ENCODE measurements around the gene BFSP1. TPM values are rescaled to one million over a fixed set of nuclear protein-coding genes. Genes with fewer than 3 reads are reported as not detected.

The BFSP1 gene
- polyA plus RNA-seq, result not detected

GRCh38 chr20:17530716-17531664, at the start of gene BFSP1:
TSS of gene BFSP1 (minus strand) at chr20:17531379. CDS start at chr20:17531329, 50 bp downstream.
- H3K4me3 Mint-ChIP-seq, result peak within 1 kb of the TSS; percentile 67 to 90 (median 84)
- peak within 1 kb of the TSS in 1 of 3 donors; percentile 47 for H3K27ac Mint-ChIP-seq
- no peaks in the 10 kb centered on the region for H3K9me3 Mint-ChIP-seq
- H3K4me1 Mint-ChIP-seq, result peaks cover 2 to 8% (median 5%) of the 10 kb centered on the region in 3 donors
- peaks cover 2% of the 10 kb centered on the region for H3K36me3 Mint-ChIP-seq
- peaks cover 25% of the 10 kb centered on the region for H3K27me3 Mint-ChIP-seq

GRCh38 chr20:17580895-17581294, 49.7 kb upstream of the BFSP1 start:
- peaks cover 0 to 2% (median 2%) of the 10 kb centered on the region in 3 donors for H3K4me1 Mint-ChIP-seq
- H3K27ac Mint-ChIP-seq, result peak overlapping the region in 1 of 3 donors; percentile 47
- H3K4me3 Mint-ChIP-seq, result no peak overlapping the region

GRCh38 chr20:17579369-17580039, 48.3 kb upstream of the BFSP1 start:
- no peaks in the 10 kb centered on the region for H3K27me3 Mint-ChIP-seq
- peaks cover 4% of the 10 kb centered on the region for H3K36me3 Mint-ChIP-seq
- no peak overlapping the region for H3K27ac Mint-ChIP-seq
- H3K4me3 Mint-ChIP-seq, result no peak overlapping the region
- peaks cover 0 to 2% (median 0%) of the 10 kb centered on the region in 3 donors for H3K4me1 Mint-ChIP-seq
- H3K9me3 Mint-ChIP-seq, result no peaks in the 10 kb centered on the region

More at GRCh38 chr20:17580895-17581294, 49.7 kb upstream of the BFSP1 start:
- no peaks in the 10 kb centered on the region for H3K27me3 Mint-ChIP-seq
- H3K9me3 Mint-ChIP-seq, result no peaks in the 10 kb centered on the region
- peaks cover 2% of the 10 kb centered on the region for H3K36me3 Mint-ChIP-seq

- H3K36me3 Mint-ChIP-seq, result peaks cover 2% of the 10 kb centered on the region
- H3K9me3 Mint-ChIP-seq, result no peaks in the 10 kb centered on the region
- peaks cover under 1 to 10% (median 5%) of the 10 kb centered on the region in 3 donors for H3K4me1 Mint-ChIP-seq
- H3K27ac Mint-ChIP-seq, result peak overlapping the region in 1 of 3 donors; percentile 2
- peaks cover 2% of the 10 kb centered on the region for H3K27me3 Mint-ChIP-seq
- no peak overlapping the region for H3K4me3 Mint-ChIP-seq
Measured at GRCh38 chr20:17576215-17576614, 45.0 kb upstream of the BFSP1 start.

- peaks cover 6 to 15% (median 6%) of the 10 kb centered on the region in 3 donors for H3K4me1 Mint-ChIP-seq
- peaks cover 2% of the 10 kb centered on the region for H3K36me3 Mint-ChIP-seq
- peaks cover 2% of the 10 kb centered on the region for H3K27me3 Mint-ChIP-seq
- H3K27ac Mint-ChIP-seq, result no peak overlapping the region
- H3K9me3 Mint-ChIP-seq, result no peaks in the 10 kb centered on the region
- H3K4me3 Mint-ChIP-seq, result peak overlapping the region in 1 of 4 donors; percentile 3
Measured at GRCh38 chr20:17573463-17573862, 42.3 kb upstream of the BFSP1 start.

GRCh38 chr20:17572034-17572638, 41.0 kb upstream of the BFSP1 start:
- no peaks in the 10 kb centered on the region for H3K9me3 Mint-ChIP-seq
- H3K36me3 Mint-ChIP-seq, result peaks cover 2% of the 10 kb centered on the region
- H3K27me3 Mint-ChIP-seq, result peaks cover 6% of the 10 kb centered on the region
- peak overlapping the region in 1 of 3 donors; percentile 64 for H3K27ac Mint-ChIP-seq
- peaks cover 6 to 16% (median 6%) of the 10 kb centered on the region in 3 donors for H3K4me1 Mint-ChIP-seq
- peak overlapping the region in 1 of 4 donors; percentile 99 for H3K4me3 Mint-ChIP-seq

- peaks cover 2% of the 10 kb centered on the region for H3K36me3 Mint-ChIP-seq
- peak overlapping the region; percentile 65 to 88 (median 87) for H3K27ac Mint-ChIP-seq
- H3K4me1 Mint-ChIP-seq, result peaks cover 6 to 16% (median 6%) of the 10 kb centered on the region in 3 donors
- H3K4me3 Mint-ChIP-seq, result peak overlapping the region; percentile 90 to 99 (median 92)
- H3K27me3 Mint-ChIP-seq, result peaks cover 6% of the 10 kb centered on the region
- peaks cover 0 to 5% (median 2%) of the 10 kb centered on the region in 3 donors for H3K9me3 Mint-ChIP-seq
Measured at GRCh38 chr20:17571153-17571527, 40.0 kb upstream of the BFSP1 start.

GRCh38 chr20:17570347-17571152, 39.4 kb upstream of the BFSP1 start:
- H3K4me1 Mint-ChIP-seq, result peaks cover 6 to 16% (median 6%) of the 10 kb centered on the region in 3 donors
- peak overlapping the region; percentile 65 to 88 (median 87) for H3K27ac Mint-ChIP-seq
- peak overlapping the region; percentile 90 to 99 (median 92) for H3K4me3 Mint-ChIP-seq
- peaks cover 6% of the 10 kb centered on the region for H3K27me3 Mint-ChIP-seq
- H3K36me3 Mint-ChIP-seq, result no peaks in the 10 kb centered on the region
- peaks cover 0 to 6% (median 4%) of the 10 kb centered on the region in 3 donors for H3K9me3 Mint-ChIP-seq

GRCh38 chr20:17569616-17570346, 38.6 kb upstream of the BFSP1 start, which contains the start of gene DSTN:
TSS of gene DSTN (plus strand) at chr20:17570075. CDS start at chr20:17570209, 134 bp downstream.
- H3K4me1 Mint-ChIP-seq, result peaks cover 6 to 16% (median 6%) of the 10 kb centered on the region in 3 donors
- peaks cover 6% of the 10 kb centered on the region for H3K27me3 Mint-ChIP-seq
- peak within 1 kb of the TSS; percentile 65 to 90 (median 87) for H3K27ac Mint-ChIP-seq
- H3K9me3 Mint-ChIP-seq, result peaks cover 0 to 6% (median 4%) of the 10 kb centered on the region in 3 donors
- no peaks in the 10 kb centered on the region for H3K36me3 Mint-ChIP-seq
- peak within 1 kb of the TSS; percentile 90 to 99 (median 97) for H3K4me3 Mint-ChIP-seq

- Mint-ChIP-seq H3K27ac (peak overlapping the region in 2 of 3 donors; percentile 67 to 76), H3K9me3 (peaks cover 0 to 6% (median 4%) of the 10 kb centered on the region in 3 donors), H3K4me3 (peak overlapping the region; percentile 53 to 84 (median 78)), H3K4me1 (peaks cover 6 to 16% (median 6%) of the 10 kb centered on the region in 3 donors), H3K27me3 (peaks cover 6% of the 10 kb centered on the region), H3K36me3 (no peaks in the 10 kb centered on the region)
Measured at GRCh38 chr20:17568972-17569521, 37.9 kb upstream of the BFSP1 start.

- H3K9me3 Mint-ChIP-seq, result peaks cover 0 to 6% (median 4%) of the 10 kb centered on the region in 3 donors
- no peaks in the 10 kb centered on the region for H3K36me3 Mint-ChIP-seq
- peak overlapping the region; percentile 53 to 84 (median 78) for H3K4me3 Mint-ChIP-seq
- peak overlapping the region in 2 of 3 donors; percentile 43 to 67 for H3K27ac Mint-ChIP-seq
- peaks cover 5 to 16% (median 6%) of the 10 kb centered on the region in 3 donors for H3K4me1 Mint-ChIP-seq
- peaks cover 6% of the 10 kb centered on the region for H3K27me3 Mint-ChIP-seq
Measured at GRCh38 chr20:17568045-17568788, 37.0 kb upstream of the BFSP1 start.

GRCh38 chr20:17566345-17566744, 35.2 kb upstream of the BFSP1 start:
- H3K36me3 Mint-ChIP-seq, result no peaks in the 10 kb centered on the region
- H3K27me3 Mint-ChIP-seq, result peaks cover 6% of the 10 kb centered on the region

More at GRCh38 chr20:17566345-17566744, 35.2 kb upstream of the BFSP1 start:
- H3K9me3 Mint-ChIP-seq, result peaks cover 0 to 6% (median 4%) of the 10 kb centered on the region in 3 donors
- peak overlapping the region in 1 of 4 donors; percentile 80 for H3K4me3 Mint-ChIP-seq
- H3K4me1 Mint-ChIP-seq, result peaks cover 3 to 9% (median 6%) of the 10 kb centered on the region in 3 donors
- H3K27ac Mint-ChIP-seq, result no peak overlapping the region
